ENCODE measurements around the gene MYO1E.

Gene MYO1E

GRCh38 chr15:59256482-59256881 lies 116.2 kb downstream of the MYO1E start:
- DNase-seq = no peak

- DNase-seq = no peak
Observed at GRCh38 chr15:59255680-59256336, 116.9 kb downstream of the MYO1E start.

- DNase-seq = no peak
Observed at GRCh38 chr15:59252137-59252536, 120.5 kb downstream of the MYO1E start.

DNA sequence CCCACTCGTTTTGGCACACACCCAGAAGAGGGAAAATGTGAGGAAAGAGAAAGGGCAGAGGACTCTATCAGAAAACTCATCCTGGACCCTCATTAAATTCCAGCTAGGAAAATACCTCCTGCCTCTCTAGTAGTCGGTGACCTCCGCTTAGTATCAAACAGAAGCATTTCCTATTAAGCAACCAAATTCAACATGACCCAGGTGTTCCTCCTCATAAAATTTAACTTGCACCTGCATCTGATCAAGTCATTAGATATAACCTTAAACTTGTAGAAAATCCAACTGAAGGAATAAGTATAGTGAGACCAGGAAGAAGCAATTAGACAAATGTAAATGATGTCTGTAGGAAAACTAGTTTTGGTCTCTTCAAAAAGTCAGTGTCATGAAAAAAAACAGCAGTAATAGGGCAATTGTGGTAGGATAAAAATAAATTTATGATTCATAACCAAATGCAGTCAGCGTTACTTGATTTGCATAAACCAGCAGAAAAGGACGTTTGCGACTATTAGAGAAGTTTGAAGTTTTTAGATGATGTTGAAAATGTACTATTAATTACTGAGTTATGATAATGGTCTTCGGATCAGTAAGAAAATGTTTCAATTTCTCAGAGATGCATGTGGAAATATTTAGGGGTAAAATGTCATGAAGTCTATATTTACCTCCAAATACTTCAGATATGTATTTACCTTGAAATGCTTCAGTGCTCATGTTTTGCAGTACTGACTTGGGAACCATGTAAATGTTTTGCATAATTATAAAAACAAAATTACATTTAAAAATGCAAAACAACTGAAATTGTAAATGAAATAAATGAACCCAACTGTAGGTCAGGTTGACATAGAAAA lies 121.4 kb downstream of the MYO1E start:
- DNase-seq = no peak

- no peak for DNase-seq
Observed at GRCh38 chr15:59250249-59250648, 122.4 kb downstream of the MYO1E start.

DNA sequence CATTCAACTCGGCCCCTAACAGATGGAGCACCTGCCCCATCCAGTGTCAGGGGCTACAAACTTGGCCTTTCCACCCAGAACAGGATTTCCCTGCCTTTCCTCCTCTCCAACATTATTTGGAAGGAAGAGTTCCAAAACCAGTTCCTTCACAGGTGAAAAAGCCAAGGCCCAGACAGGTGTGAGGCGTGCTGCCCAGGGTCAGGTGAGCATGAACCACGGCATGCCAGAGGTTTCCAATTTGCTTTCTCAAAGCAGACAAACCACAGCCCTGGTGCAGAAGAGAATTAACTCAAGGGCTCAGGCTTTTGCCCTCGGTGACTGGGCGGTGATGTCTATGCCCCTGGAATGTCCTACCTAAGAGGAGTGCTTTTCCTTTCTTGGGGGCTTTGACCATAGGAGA lies 122.9 kb downstream of the MYO1E start:
- peak; percentile 72 for DNase-seq

- peak; percentile 79 for DNase-seq
Observed at GRCh38 chr15:59247364-59247763, 125.3 kb downstream of the MYO1E start.

GRCh38 chr15:59245559-59245958 lies 127.1 kb downstream of the MYO1E start:
- no peak for DNase-seq

GRCh38 chr15:59244337-59244736 lies 128.3 kb downstream of the MYO1E start:
- no peak for DNase-seq

DNA sequence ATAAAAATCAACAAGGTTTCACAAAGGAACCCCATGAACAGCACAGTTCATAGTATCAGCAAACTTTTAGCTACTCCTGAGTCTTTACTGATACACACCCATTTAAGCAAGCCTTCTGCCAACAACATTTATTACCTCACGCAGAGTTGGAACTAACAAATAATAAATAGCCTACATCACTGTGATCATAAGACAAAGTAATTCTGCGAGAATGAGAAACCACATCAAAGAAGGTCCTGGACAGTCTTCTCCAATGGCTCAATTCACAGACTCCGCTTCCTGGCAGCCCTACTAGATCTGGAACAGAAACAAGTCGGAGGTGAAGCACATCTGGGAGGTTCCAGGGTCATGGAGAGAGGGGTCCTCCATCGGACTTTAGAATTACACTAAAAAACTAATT lies 129.0 kb downstream of the MYO1E start:
- no peak for DNase-seq

- no peak for DNase-seq
Observed at GRCh38 chr15:59242649-59243048, 130.0 kb downstream of the MYO1E start.

DNA sequence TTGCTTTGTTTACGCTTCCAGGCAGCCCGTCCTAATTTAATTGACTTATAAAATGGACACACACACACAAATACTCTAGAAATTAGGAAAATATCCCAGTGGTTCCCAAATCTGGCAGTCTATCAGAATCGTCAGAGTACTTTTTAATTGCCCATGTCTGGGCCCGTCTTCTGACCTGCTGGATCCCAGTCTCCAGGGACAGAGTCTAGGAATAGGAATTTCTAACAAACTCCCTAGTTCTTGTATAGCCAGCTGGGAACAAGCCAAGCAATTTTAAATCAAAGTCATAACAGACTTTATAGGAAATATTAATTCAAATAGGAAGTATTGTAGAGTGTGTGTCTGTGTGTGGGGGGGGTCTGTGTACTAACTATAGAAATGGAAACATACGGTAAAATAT lies 132.6 kb downstream of the MYO1E start:
- DNase-seq = no peak

DNA sequence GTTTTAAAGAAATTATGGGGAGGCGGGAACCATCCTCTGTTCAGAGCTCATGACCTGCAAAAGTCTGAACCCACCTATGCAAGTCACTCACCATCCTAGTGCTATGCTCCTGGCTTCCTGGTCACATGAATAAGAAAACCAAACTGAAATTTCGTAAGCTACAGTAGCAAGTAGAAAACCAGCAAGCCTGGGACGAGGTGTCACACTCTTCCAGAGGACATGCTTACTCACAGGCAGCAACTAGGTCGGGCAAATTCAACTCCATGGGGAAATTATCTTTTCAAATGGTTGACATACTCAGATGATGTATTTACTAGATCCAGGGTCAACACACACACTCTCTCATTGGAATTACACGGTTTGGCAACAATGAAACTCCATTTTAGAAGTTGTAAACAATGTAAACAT lies 134.7 kb downstream of the MYO1E start:
- DNase-seq = no peak

DNA sequence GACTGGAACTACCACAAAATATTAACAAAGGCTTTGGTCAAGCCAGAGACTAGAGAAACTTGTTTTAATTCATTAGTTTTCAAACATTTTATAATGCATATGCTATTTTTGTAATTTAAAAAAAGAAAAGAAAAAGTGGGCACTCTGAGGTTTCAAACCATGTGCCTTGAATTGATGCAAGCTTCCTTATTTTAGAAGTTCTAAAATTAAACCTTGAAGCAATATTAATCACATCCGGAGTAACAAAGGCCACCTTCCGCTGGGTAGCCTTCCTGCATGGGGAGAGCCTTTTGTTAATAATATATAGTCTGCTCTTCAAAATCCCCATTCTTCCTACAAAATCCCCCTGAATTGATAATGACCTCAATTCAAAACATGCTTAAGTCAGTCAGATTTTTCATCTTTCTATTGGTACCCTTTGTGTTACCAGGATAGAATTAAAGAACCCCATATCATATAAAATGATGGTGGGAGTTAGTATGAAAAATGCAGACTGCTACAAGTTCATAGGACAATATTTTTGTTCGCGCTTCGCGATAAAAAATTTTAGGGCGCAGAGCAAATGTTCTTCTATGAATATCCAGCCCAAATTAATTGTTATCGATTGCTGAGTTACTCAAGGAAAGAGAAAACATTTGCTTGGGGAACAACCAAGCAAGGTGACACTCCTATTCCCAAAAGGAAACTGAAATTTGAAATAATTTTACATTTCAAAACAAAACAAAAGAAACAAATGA lies 135.4 kb downstream of the MYO1E start:
- no peak for DNase-seq

DNA sequence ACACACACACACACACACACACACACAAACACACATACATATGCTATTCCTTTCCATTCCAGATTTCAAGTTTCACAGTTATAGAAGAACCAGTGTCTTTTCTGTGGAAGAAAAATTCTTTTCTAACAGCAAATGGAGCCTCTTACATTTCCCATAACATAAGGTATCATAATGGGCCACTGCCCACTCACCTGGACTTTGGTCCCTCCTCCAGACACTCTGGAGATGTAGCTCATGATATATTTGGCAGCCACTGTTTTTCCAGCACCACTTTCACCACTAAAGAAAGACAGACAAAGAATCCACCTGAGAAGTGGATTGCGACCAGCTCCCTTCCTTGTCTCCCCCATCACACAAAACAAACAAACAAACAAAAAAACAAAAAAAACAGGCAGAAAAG lies 136.3 kb downstream of the MYO1E start:
- DNase-seq = no peak

DNA sequence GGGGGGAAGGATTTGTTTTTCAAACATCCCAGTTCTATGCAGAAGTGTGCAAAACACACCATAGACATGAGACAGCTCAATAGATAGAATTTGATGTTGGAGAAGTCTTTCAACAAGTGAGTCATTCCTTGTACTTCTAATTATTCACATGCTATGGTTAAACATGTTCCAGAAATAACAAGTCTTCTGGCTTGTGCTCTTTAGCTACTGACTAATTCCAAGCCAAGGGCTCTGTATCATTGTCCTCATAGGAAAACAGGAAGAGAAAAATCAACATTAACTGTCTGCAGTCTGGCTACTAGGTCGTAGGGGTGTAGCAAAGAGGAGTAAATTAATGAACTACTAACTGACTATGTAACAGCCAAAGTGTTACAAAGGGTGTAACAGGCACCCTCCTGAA lies 140.2 kb downstream of the MYO1E start:
- no peak for DNase-seq

DNA sequence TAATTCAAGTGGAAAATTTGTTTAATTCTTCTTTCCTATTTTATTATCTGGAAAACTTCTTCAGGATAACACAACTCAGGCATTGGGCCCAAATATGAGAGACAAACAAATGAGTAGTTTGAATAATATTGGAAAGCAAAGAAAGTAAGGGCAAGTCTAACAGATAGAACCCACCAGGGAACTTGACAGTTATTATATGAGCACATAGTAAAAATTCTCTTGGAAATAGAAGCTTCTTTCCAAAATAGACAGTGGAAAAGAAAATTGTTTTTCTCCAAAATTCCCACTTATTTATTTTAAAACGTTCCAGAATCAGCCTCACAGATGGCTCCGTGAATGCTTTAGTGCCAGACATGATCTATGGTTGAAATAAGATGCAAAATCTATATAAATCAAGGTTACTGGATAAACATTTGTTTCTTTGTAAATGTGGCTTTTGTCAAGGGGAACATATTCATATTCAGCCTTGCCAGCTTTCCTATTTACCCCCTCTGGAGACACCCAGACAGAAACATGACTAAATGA lies 142.1 kb downstream of the MYO1E start:
- no peak for DNase-seq

DNA sequence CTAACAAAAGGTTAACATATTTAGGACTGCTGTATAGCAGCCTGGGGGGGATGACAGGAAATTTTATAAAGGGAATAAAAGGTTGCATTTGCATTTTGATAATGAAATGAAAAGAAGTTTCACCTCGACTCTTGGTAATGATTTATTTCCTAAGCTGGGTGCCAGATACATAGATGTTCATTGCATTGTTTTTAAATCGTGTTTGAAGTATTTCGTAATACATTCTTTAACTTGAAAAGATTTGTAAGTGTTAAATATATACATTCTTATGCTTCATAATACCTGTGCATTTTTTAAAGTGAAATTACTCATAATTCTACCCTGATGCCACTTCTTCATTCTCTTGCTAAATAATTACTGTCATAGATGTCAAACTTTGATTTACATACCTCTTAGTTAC lies 143.2 kb downstream of the MYO1E start:
- DNase-seq = no peak

- DNase-seq = no peak
Observed at GRCh38 chr15:59229015-59229414, 143.7 kb downstream of the MYO1E start.

DNA sequence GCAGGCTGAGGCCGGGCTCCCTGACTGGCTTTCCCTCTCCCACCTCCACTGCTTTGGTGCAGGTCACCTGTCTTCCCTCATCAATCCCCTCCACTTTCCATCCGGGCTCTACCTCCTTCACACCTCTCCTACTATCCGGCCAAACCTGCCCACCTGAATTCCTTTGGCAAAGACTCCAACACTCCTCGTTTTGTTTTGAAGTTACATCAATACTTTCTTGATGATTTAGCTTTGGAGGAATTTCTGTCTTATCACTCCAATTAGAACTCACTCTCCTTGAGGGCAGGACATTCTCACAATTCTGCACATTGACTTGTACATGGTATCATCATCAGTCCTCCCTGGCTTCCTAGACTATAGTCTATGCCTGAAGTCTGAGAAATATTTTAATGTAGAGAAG lies 145.7 kb downstream of the MYO1E start:
- DNase-seq = no peak

DNA sequence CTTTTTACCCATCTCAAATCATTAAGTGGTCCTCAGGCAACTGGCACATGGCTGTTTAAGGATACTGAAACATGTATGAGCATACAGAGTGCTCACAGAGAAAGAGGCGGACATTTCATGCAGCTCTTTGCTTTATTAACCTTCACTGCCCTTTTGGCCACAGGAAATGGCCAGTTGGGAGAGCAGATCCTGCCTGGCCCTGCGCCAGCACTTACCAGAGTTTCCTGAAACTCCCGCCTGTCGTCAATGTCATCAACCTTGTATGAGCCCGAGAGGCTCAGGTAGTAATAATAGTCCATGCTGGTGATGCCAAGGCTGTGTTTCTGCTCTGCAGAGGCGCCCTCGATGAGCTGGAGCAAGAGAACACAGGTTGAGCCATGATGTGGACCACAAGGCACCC lies 148.2 kb downstream of the MYO1E start:
- no peak for DNase-seq

GRCh38 chr15:59223736-59224135 lies 148.9 kb downstream of the MYO1E start:
- no peak for DNase-seq

DNA sequence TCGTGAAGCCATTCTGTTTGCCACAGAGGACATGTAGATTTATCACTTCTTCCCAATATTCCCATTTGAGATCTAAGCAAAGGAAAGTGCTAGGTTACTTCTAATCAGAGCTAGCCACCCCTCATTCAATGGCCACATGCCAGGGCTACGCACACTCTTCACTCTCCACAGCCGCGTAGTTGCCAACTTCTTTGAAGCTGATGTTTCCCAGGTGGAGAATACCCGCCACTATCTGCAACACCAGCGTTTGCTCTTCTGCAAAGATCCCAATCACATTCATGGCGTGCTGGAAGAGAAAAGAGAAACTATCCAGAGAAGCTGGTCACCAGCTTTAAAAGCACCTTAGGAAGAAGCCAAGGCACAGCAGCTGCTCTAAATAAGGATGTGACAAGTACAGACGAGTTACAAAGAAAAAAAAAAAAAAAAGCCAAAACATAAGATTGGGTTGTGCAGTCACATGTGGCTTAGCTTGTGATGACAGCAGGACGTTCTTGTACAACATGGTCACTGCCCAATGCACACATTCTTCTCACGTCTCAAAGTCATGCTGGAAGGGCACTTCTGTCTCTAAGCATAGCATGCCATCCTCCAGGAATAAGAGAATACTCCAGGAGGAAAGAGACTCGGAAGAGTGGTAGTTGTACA lies 149.6 kb downstream of the MYO1E start:
- DNase-seq = no peak
